HepG2 (cell line): Measurements from ENCODE around the gene NOTO. TPM values are rescaled to one million over a fixed set of nuclear protein-coding genes. Genes with fewer than 3 reads are reported as not detected.

Experiments
- ARNTL ChIP-seq: sonication (generic); formaldehyde crosslinking; IDR thresholded peaks from 2 replicates; pipeline ENCODE4 v1.4.0; 2020; ENCODE audit warnings: mild to moderate bottlenecking, missing genetic modification reagents
- MTA1 ChIP-seq: sonication (generic); formaldehyde crosslinking; IDR thresholded peaks from 2 replicates; pipeline ENCODE4 v1.4.0; 2020; ENCODE audit warnings: missing genetic modification reagents, mild to moderate bottlenecking, borderline replicate concordance
- MTF1 ChIP-seq: sonication (generic); formaldehyde crosslinking; IDR thresholded peaks from 2 replicates; pipeline ENCODE4 v1.5.0; 2020; ENCODE audit warnings: missing genetic modification reagents
- PHF8 ChIP-seq: sonication (generic); formaldehyde crosslinking; IDR thresholded peaks from 2 replicates; pipeline ENCODE4 v1.5.0; 2020; ENCODE audit warnings: missing genetic modification reagents
- POLR2G ChIP-seq: fragments of 200-400 bp; formaldehyde crosslinking; IDR thresholded peaks from 2 replicates; pipeline ENCODE4 v1.6.1; 2018; ENCODE audit warnings: mild to moderate bottlenecking, low read depth, low read length, moderate library complexity
- SKI ChIP-seq: fragments of 450-650 bp; IDR thresholded peaks from one replicate; pipeline ENCODE4 v1.6.1; 2018; ENCODE audit warnings: mild to moderate bottlenecking; ENCODE audit not compliant: partially characterized antibody
- ZFP37 ChIP-seq: sonication (generic); formaldehyde crosslinking; IDR thresholded peaks from 2 replicates; pipeline ENCODE4 v1.4.0; 2020; ENCODE audit warnings: missing genetic modification reagents, borderline replicate concordance
- ZMAT3 ChIP-seq: sonication (generic); formaldehyde crosslinking; conservative IDR thresholded peaks from 2 replicates; pipeline ENCODE4 v1.7.0; 2021; ENCODE audit warnings: missing genetic modification reagents
- ZNF124 ChIP-seq: sonication (generic); formaldehyde crosslinking; IDR thresholded peaks from 2 replicates; pipeline ENCODE4 v1.4.0; 2020; ENCODE audit warnings: missing genetic modification reagents
- ZNF138 ChIP-seq: sonication (generic); formaldehyde crosslinking; IDR thresholded peaks from 2 replicates; pipeline ENCODE4 v1.5.0; 2020; ENCODE audit warnings: mild to moderate bottlenecking, low read depth, missing genetic modification reagents
- ZNF256 ChIP-seq: sonication (generic); formaldehyde crosslinking; conservative IDR thresholded peaks from 2 replicates; pipeline ENCODE4 v1.4.0; 2020; ENCODE audit warnings: missing genetic modification reagents
- ZNF879 ChIP-seq: sonication (generic); formaldehyde crosslinking; IDR thresholded peaks from 2 replicates; pipeline ENCODE4 v1.8.1; 2023; ENCODE audit warnings: missing genetic modification reagents
- polyA plus RNA-seq, 8 experiments: library from polyadenylated mRNA; depleted of rRNA in 3 of 8; stranded (reverse) in 7 of 8; unstranded in 1 of 8; fragments of >200 nt; fragmentation: Illumina TruSeq in 4 of 8; extraction: Trizol in 4 of 8; gene quantifications; 2 replicates each; pipeline versions ENCODE4 v1.2.1 to v1.2.3, GENCODE V29; 2011 to 2016; ENCODE audit warnings: low read depth in 4 of 8, missing spikeins in 1 of 8, mixed read lengths in 1 of 8; ENCODE audit not compliant: insufficient read depth in 1 of 8
- total RNA-seq, 5 experiments: library from RNA; depleted of rRNA; stranded (reverse); fragments of >200 nt; fragmentation: Illumina TruSeq; extraction: Trizol; gene quantifications; 2 replicates each; pipeline ENCODE4 v1.2.3, GENCODE V29; 2016; ENCODE audit warnings: low read depth in 1 of 5
- TF ChIP-seq, protein P1 (sequence below): sonication (generic); formaldehyde crosslinking; IDR thresholded peaks from 2 replicates; pipeline ENCODE4 v1.8.0; 2022; ENCODE audit warnings: mild to moderate bottlenecking, missing genetic modification reagents, moderate library complexity
- TF ChIP-seq, protein P2 (sequence below): IDR thresholded peaks from 2 replicates; pipeline ENCODE4 v1.6.1; 2016; ENCODE audit warnings: mild to moderate bottlenecking, missing biosample characterization, missing genetic modification reagents
- TF ChIP-seq, protein P3 (sequence below): sonication (generic); formaldehyde crosslinking; IDR thresholded peaks from 2 replicates; pipeline ENCODE4 v1.4.0; 2020; ENCODE audit warnings: missing genetic modification reagents, mild to moderate bottlenecking, borderline replicate concordance
- TF ChIP-seq, protein P4 (sequence below): sonication (generic); formaldehyde crosslinking; IDR thresholded peaks from 2 replicates; pipeline ENCODE4 v1.9.0; 2021; ENCODE audit warnings: missing genetic modification reagents, mild to moderate bottlenecking, borderline replicate concordance
- TF ChIP-seq, protein P5 (sequence below): IDR thresholded peaks from 2 replicates; pipeline ENCODE4 v1.6.1; 2016; ENCODE audit warnings: low read depth
- TF ChIP-seq, protein P6 (sequence below): fragments of 450-650 bp; IDR thresholded peaks from 2 replicates; pipeline ENCODE4 v1.6.1; 2017; ENCODE audit warnings: mild to moderate bottlenecking

Gene NOTO
- total and polyA plus RNA-seq, 2 of the 13 experiments (the other 11 are each of a cell fraction or from before 2014, with no cell fraction given): not detected

DNA sequence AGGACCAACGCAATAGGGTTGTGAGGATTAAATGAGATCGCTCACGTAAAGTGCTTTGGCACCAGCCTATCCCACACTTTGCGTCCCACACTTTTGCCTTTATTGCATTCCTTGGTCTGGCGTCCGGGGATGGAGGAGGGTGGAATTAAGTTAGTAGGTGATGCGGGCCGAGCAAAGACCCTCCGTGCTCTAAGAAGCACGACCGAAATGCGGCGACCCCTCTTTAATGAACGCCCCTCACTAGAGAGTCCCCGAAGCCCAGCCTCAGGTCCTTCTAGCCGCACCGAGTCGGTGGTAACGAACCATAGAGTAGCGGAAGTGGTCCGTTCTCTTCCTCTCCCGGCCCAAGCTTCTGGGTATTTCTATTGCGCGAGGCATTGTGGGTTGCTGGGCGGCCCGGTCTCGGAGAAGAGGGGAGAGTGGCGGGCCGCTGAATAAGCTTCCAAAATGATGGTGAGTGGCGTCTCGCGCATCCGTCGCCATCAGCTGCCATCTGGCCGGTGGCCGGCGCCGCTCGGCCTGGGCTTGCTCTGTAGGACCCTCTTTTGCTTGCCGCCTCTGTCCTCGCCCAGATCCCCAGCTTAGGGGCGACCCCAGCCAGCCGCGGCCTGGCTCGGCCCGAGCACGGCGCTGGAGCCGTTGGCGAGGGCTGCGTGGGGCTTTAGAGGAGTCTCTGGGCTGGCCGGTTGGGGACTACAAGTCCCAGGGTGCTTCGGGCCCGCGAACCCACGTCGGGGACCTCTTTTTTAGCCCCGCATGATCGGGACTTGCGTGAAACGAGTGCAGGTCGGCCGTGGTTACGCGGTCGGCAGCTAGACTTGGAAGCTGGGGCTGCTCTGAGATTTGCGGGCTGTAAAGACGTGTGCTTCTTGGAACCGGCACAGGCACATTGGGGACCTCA lies 31.8 kb downstream of the NOTO start, which contains the start of gene CCT7 (continued):
- 0 out of 2 replicates have a peak, but pooled peaks have one; percentile 24 for TF ChIP-seq ZFP37 (CRISPR knock-in tag)
- TF ChIP-seq, protein P1, sequence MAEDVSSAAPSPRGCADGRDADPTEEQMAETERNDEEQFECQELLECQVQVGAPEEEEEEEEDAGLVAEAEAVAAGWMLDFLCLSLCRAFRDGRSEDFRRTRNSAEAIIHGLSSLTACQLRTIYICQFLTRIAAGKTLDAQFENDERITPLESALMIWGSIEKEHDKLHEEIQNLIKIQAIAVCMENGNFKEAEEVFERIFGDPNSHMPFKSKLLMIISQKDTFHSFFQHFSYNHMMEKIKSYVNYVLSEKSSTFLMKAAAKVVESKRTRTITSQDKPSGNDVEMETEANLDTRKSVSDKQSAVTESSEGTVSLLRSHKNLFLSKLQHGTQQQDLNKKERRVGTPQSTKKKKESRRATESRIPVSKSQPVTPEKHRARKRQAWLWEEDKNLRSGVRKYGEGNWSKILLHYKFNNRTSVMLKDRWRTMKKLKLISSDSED: no peak
- no peak; the same call in 1 of the 2 replicates for TF ChIP-seq MTF1 (CRISPR knock-in tag)
- TF ChIP-seq ZMAT3 (CRISPR knock-in tag): peak; percentile 62; the same call in 1 of the 2 replicates
- TF ChIP-seq ARNTL (CRISPR knock-in tag): peak; percentile 77
- TF ChIP-seq, protein P2, sequence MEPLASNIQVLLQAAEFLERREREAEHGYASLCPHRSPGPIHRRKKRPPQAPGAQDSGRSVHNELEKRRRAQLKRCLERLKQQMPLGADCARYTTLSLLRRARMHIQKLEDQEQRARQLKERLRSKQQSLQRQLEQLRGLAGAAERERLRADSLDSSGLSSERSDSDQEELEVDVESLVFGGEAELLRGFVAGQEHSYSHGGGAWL (CRISPR knock-in tag): peak; percentile 94
- TF ChIP-seq, protein P3, sequence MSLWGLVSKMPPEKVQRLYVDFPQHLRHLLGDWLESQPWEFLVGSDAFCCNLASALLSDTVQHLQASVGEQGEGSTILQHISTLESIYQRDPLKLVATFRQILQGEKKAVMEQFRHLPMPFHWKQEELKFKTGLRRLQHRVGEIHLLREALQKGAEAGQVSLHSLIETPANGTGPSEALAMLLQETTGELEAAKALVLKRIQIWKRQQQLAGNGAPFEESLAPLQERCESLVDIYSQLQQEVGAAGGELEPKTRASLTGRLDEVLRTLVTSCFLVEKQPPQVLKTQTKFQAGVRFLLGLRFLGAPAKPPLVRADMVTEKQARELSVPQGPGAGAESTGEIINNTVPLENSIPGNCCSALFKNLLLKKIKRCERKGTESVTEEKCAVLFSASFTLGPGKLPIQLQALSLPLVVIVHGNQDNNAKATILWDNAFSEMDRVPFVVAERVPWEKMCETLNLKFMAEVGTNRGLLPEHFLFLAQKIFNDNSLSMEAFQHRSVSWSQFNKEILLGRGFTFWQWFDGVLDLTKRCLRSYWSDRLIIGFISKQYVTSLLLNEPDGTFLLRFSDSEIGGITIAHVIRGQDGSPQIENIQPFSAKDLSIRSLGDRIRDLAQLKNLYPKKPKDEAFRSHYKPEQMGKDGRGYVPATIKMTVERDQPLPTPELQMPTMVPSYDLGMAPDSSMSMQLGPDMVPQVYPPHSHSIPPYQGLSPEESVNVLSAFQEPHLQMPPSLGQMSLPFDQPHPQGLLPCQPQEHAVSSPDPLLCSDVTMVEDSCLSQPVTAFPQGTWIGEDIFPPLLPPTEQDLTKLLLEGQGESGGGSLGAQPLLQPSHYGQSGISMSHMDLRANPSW (CRISPR knock-in tag): peak; percentile 83; the same call in 1 of the 2 replicates
- peak; percentile 61; the same call in 1 of the 2 replicates for TF ChIP-seq MTA1 (CRISPR knock-in tag)
- TF ChIP-seq, protein P4, sequence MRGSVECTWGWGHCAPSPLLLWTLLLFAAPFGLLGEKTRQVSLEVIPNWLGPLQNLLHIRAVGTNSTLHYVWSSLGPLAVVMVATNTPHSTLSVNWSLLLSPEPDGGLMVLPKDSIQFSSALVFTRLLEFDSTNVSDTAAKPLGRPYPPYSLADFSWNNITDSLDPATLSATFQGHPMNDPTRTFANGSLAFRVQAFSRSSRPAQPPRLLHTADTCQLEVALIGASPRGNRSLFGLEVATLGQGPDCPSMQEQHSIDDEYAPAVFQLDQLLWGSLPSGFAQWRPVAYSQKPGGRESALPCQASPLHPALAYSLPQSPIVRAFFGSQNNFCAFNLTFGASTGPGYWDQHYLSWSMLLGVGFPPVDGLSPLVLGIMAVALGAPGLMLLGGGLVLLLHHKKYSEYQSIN (CRISPR knock-in tag): 0 out of 2 replicates have a peak, but pooled peaks have one; percentile 87
- TF ChIP-seq, protein P5, sequence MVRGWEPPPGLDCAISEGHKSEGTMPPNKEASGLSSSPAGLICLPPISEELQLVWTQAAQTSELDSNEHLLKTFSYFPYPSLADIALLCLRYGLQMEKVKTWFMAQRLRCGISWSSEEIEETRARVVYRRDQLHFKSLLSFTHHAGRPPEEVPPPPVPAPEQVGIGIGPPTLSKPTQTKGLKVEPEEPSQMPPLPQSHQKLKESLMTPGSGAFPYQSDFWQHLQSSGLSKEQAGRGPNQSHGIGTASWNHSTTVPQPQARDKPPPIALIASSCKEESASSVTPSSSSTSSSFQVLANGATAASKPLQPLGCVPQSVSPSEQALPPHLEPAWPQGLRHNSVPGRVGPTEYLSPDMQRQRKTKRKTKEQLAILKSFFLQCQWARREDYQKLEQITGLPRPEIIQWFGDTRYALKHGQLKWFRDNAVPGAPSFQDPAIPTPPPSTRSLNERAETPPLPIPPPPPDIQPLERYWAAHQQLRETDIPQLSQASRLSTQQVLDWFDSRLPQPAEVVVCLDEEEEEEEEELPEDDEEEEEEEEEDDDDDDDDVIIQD: 0 out of 2 replicates have a peak, but pooled peaks have one; percentile 34
- peak; percentile 99 for TF ChIP-seq PHF8 (CRISPR knock-in tag)
- no peak for TF ChIP-seq ZNF138 (CRISPR knock-in tag)
- 0 out of 2 replicates have a peak, but pooled peaks have one; percentile 20 for TF ChIP-seq ZNF879
- TF ChIP-seq, protein P6, sequence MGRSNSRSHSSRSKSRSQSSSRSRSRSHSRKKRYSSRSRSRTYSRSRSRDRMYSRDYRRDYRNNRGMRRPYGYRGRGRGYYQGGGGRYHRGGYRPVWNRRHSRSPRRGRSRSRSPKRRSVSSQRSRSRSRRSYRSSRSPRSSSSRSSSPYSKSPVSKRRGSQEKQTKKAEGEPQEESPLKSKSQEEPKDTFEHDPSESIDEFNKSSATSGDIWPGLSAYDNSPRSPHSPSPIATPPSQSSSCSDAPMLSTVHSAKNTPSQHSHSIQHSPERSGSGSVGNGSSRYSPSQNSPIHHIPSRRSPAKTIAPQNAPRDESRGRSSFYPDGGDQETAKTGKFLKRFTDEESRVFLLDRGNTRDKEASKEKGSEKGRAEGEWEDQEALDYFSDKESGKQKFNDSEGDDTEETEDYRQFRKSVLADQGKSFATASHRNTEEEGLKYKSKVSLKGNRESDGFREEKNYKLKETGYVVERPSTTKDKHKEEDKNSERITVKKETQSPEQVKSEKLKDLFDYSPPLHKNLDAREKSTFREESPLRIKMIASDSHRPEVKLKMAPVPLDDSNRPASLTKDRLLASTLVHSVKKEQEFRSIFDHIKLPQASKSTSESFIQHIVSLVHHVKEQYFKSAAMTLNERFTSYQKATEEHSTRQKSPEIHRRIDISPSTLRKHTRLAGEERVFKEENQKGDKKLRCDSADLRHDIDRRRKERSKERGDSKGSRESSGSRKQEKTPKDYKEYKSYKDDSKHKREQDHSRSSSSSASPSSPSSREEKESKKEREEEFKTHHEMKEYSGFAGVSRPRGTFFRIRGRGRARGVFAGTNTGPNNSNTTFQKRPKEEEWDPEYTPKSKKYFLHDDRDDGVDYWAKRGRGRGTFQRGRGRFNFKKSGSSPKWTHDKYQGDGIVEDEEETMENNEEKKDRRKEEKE: no peak
- peak; percentile 88; the same call in 1 of the 2 replicates for TF ChIP-seq ZNF256 (CRISPR knock-in tag)
- no peak for TF ChIP-seq SKI
- TF ChIP-seq POLR2G: peak; percentile 100
- peak; percentile 72 for TF ChIP-seq ZNF124 (CRISPR knock-in tag)
